ENCODE measurements around the gene NRG4. TPM values are rescaled to one million over a fixed set of nuclear protein-coding genes. Genes with fewer than 3 reads are reported as not detected.
"Not testable (repeated sequence)": the region's sequence is repeated elsewhere in the genome, so short reads cannot be mapped to it uniquely, and the experiment has no call there.

Gene NRG4
- total RNA-seq, 1 donor from 2014 or later, result not detected

GRCh38 chr15:75981149-75981815, 30.9 kb downstream of the NRG4 start:
- intact Hi-C loops (cut with DNase I), result no loop called here
- no peak for DNase-seq (ENCODE audit: extremely low spot score in 2 of 2)
- Histone ChIP-seq H3K4me1 (no peaks in the 10 kb centered on the region), H3K9me3 (no peaks in the 10 kb centered on the region), H3K27ac (no peak overlapping the region), H3K27me3 (no peaks in the 10 kb centered on the region), H3K36me3 (no peaks in the 10 kb centered on the region), H3K4me3 (no peak overlapping the region)
- TF ChIP-seq CTCF (IDR thresholded peaks at IDR 0.05) (no peak), POLR2AphosphoS5 (IDR thresholded peaks at IDR 0.05; ENCODE audit: insufficient read depth in 1 of 2, low read depth in 1 of 2) (no peak), POLR2A (IDR thresholded peaks at IDR 0.05) (no peak)

DNA sequence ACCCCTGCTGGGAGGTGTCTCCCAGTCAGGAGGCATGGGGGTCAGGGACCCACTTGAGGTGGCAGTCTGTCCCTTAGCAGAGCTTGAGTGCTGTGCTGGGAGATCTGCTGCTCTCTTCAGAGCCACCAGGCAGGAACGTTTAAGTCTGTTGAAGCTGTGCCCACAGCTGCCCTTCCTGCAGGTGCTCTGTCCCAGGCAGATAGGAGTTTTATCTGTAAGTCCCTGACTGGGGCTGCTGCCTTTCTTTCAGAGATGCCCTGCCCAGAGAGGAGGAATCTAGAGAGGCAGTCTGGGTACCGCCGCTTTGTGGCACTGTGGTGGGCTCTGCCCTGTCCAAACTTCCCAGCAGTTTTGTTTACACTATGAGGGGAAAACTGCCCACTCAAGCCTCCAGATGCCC, 35.5 kb downstream of the NRG4 start:
- H3K9me3 ChIP-seq; H3K4me3 ChIP-seq; intact Hi-C loops (cut with DNase I); H3K36me3 ChIP-seq; H3K27ac ChIP-seq; DNase-seq (ENCODE audit: extremely low spot score in 2 of 2); H3K27me3 ChIP-seq; H3K4me1 ChIP-seq: not testable (repeated sequence)

GRCh38 chr15:75966073-75966472, 46.2 kb downstream of the NRG4 start:
- intact Hi-C loops (cut with DNase I), result no loop called here
- no peaks in the 10 kb centered on the region for H3K27me3 ChIP-seq
- TF ChIP-seq CTCF (IDR thresholded peaks at IDR 0.05), result no peak
- no peak for TF ChIP-seq POLR2A (IDR thresholded peaks at IDR 0.05)
- TF ChIP-seq POLR2AphosphoS5 (IDR thresholded peaks at IDR 0.05; ENCODE audit: insufficient read depth in 1 of 2, low read depth in 1 of 2), result no peak
- DNase-seq (ENCODE audit: extremely low spot score in 2 of 2), result no peak
- H3K4me1 ChIP-seq, result no peaks in the 10 kb centered on the region
- no peak overlapping the region for H3K27ac ChIP-seq
- H3K36me3 ChIP-seq, result no peaks in the 10 kb centered on the region
- H3K9me3 ChIP-seq, result no peaks in the 10 kb centered on the region
- H3K4me3 ChIP-seq, result no peak overlapping the region

DNA sequence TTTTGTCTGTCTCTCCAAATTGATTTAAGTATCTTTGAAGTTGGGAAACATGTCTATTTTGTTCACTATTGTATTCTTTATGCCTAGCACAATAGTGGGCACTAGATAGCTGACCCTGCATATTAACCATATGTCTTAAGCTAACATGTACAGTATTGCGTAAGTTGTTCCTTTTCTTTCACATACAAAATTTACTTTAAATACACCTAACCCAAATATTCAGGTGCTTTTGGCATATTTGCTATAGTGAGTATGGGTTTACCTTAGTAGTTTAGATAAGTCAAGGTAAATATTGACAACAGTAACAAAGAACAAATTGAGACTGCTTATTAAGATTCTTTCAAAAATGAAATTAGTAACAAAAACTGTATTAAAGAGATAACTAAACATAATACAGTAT, 50.9 kb downstream of the NRG4 start:
- no peaks in the 10 kb centered on the region for H3K27me3 ChIP-seq
- no peak for DNase-seq (ENCODE audit: extremely low spot score in 2 of 2)
- H3K4me1 ChIP-seq, result no peaks in the 10 kb centered on the region
- intact Hi-C loops (cut with DNase I), result no loop called here
- H3K9me3 ChIP-seq, result no peaks in the 10 kb centered on the region
- H3K27ac ChIP-seq, result no peak overlapping the region
- H3K36me3 ChIP-seq, result no peaks in the 10 kb centered on the region
- TF ChIP-seq POLR2A (IDR thresholded peaks at IDR 0.05), result no peak
- TF ChIP-seq POLR2AphosphoS5 (IDR thresholded peaks at IDR 0.05; ENCODE audit: insufficient read depth in 1 of 2, low read depth in 1 of 2), result no peak
- no peak for TF ChIP-seq CTCF (IDR thresholded peaks at IDR 0.05)
- H3K4me3 ChIP-seq, result no peak overlapping the region

DNA sequence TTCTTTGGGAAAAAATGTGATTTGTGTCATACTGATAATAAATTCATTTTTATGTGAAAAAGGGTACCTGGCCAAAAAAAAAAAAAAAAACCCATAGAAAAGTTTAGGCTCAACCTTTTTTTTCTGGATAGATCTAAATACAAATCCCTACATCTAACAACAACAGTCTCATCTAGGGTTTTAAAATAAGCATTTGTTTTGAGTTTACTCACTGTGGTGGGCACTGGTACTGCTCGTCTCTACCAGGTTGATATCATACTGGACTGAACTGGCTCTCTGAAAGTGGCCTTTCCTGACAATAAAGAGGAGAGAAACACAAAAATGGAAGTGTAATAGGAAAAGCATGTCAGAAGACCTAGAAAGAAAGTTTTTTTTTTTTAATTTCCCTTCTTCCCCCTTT, 56.5 kb downstream of the NRG4 start:
- intact Hi-C loops (cut with DNase I), result no loop called here

DNA sequence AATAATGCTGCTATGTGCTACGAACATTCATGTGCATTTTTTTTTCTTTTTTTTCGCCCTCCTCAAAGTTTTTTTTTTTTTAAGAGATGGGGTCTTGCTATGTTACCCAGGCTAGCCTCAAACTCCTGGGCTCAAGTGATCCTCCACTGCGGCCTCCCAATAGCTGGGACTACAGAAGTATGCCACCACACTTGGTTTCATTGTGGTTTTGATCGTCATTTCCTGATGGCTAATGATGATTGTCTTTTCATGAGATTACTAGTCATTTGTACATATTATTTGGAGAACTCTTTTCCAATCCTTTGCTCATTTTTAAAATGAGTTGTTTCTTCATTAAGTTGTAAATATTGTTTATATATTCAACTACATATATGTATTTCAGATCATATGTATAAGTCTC, 59.7 kb downstream of the NRG4 start:
- TF ChIP-seq POLR2A (IDR thresholded peaks at IDR 0.05) (no peak), POLR2AphosphoS5 (IDR thresholded peaks at IDR 0.05; ENCODE audit: insufficient read depth in 1 of 2, low read depth in 1 of 2) (no peak), CTCF (IDR thresholded peaks at IDR 0.05) (no peak)
- DNase-seq (ENCODE audit: extremely low spot score in 2 of 2), result no peak
- H3K27me3 ChIP-seq, result no peaks in the 10 kb centered on the region
- H3K27ac ChIP-seq, result no peak overlapping the region
- no peaks in the 10 kb centered on the region for H3K9me3 ChIP-seq
- H3K4me3 ChIP-seq, result no peak overlapping the region
- no peaks in the 10 kb centered on the region for H3K4me1 ChIP-seq
- H3K36me3 ChIP-seq, result no peaks in the 10 kb centered on the region
- intact Hi-C loops (cut with DNase I), result no loop called here

More for the DNA sequence above, 56.5 kb downstream of the NRG4 start:
- no peak for DNase-seq (ENCODE audit: extremely low spot score in 2 of 2)
- no peaks in the 10 kb centered on the region for H3K4me1 ChIP-seq
- no peak overlapping the region for H3K4me3 ChIP-seq
- H3K27me3 ChIP-seq, result no peaks in the 10 kb centered on the region
- TF ChIP-seq POLR2AphosphoS5 (IDR thresholded peaks at IDR 0.05; ENCODE audit: insufficient read depth in 1 of 2, low read depth in 1 of 2), result no peak
- no peaks in the 10 kb centered on the region for H3K9me3 ChIP-seq
- H3K27ac ChIP-seq, result no peak overlapping the region
- no peaks in the 10 kb centered on the region for H3K36me3 ChIP-seq
